DMS 273 (cell line): ENCODE measurements around the gene EN1.
A peak's percentile ranks its signal among the peaks of the same experiment; 100 is the strongest.

Source experiments
- DNase-seq: peaks from one replicate; lab custom pipeline; 2025; ENCODE audit not compliant: unreplicated experiment; lab: John Stamatoyannopoulos, UW

The EN1 gene

GRCh38 chr2:118856330-118856977 is 9.0 kb upstream of the EN1 start:
- no peak for DNase-seq

- DNase-seq, result peak; percentile 94
These were observed 8.2 kb upstream of the EN1 start for GRCh38 chr2:118855451-118856279.

GRCh38 chr2:118854507-118855345 is 7.3 kb upstream of the EN1 start:
- DNase-seq, result no peak

- DNase-seq, result no peak
These were observed 6.3 kb upstream of the EN1 start for GRCh38 chr2:118853651-118854291.

- no peak for DNase-seq
These were observed 5.7 kb upstream of the EN1 start for GRCh38 chr2:118853129-118853640.

- no peak for DNase-seq
These were observed 5.2 kb upstream of the EN1 start for GRCh38 chr2:118852605-118853128.

- DNase-seq, result no peak
These were observed 4.2 kb upstream of the EN1 start for GRCh38 chr2:118851650-118852049.

- DNase-seq, result no peak
These were observed 3.5 kb upstream of the EN1 start for GRCh38 chr2:118850901-118851415.

GRCh38 chr2:118850168-118850900 is 2.9 kb upstream of the EN1 start:
- no peak for DNase-seq

GRCh38 chr2:118849226-118850167 is 2.0 kb upstream of the EN1 start:
- no peak for DNase-seq

GRCh38 chr2:118848381-118849225 is 1.2 kb upstream of the EN1 start:
- peak; percentile 28 for DNase-seq

GRCh38 chr2:118847762-118848172 is 319 bp upstream of the EN1 start:
- DNase-seq, result peak; percentile 90

- DNase-seq, result peak; percentile 63
These were observed 951 bp downstream of the EN1 start for GRCh38 chr2:118846442-118846952.

- DNase-seq, result peak; percentile 53
These were observed 1.7 kb downstream of the EN1 start for GRCh38 chr2:118845522-118846441.

- DNase-seq, result no peak
These were observed 2.4 kb downstream of the EN1 start for GRCh38 chr2:118845005-118845521.
